SU-DHL-6 (cell line): ENCODE data around the gene RNASET2.

Experiments used
- H2AFZ ChIP-seq: fragments of 200-600 bp; sonication (generic); 2 replicates; pipeline ENCODE4 v1.6.1; 2014; ENCODE audit warnings: low read depth, mild to moderate bottlenecking, moderate library complexity, mixed read lengths, antibody characterized with exemption, low read length; ENCODE audit not compliant: severe bottlenecking
- H3F3A ChIP-seq: fragments of 200-600 bp; shearing (Covaris generic); 2 replicates; pipeline ENCODE4 v1.6.0; 2016; ENCODE audit warnings: antibody characterized with exemption, mild to moderate bottlenecking; ENCODE audit not compliant: insufficient read depth
- H3K27ac ChIP-seq: fragments of 200-600 bp; sonication (generic); 2 replicates; pipeline ENCODE4 v1.5.1; 2016; ENCODE audit warnings: low read depth, mild to moderate bottlenecking, low read length, moderate library complexity, mixed read lengths
- H3K27me3 ChIP-seq: fragments of 200-600 bp; sonication (generic), shearing (Covaris generic); 2 replicates; pipeline ENCODE4 v1.6.0; 2014; ENCODE audit warnings: mild to moderate bottlenecking, low read length
- H3K36me3 ChIP-seq: fragments of 200-600 bp; sonication (generic); 2 replicates; pipeline ENCODE4 v1.6.1; 2014; ENCODE audit warnings: mild to moderate bottlenecking, low read length, mixed read lengths
- H3K4me2 ChIP-seq: fragments of 300-600, 200-600 bp; shearing (Covaris generic), sonication (generic); 2 replicates; pipeline ENCODE4 v1.6.0; 2014; ENCODE audit warnings: low read length, low read depth, mild to moderate bottlenecking; ENCODE audit not compliant: poor library complexity, severe bottlenecking
- H3K4me3 ChIP-seq: fragments of 200-600 bp; sonication (generic); 2 replicates; pipeline ENCODE4 v1.5.1; 2014; ENCODE audit warnings: antibody characterized with exemption, low read length, mild to moderate bottlenecking, mixed read lengths; ENCODE audit not compliant: insufficient read depth, poor library complexity, severe bottlenecking
- H3K79me2 ChIP-seq: fragments of 200-600 bp; sonication (generic); 2 replicates; pipeline ENCODE4 v1.6.1; 2014; ENCODE audit warnings: mild to moderate bottlenecking, low read length, moderate library complexity; ENCODE audit not compliant: insufficient read depth
- H3K9ac ChIP-seq: fragments of 200-600 bp; sonication (generic); 2 replicates; pipeline ENCODE4 v1.7.0; 2014; ENCODE audit warnings: mild to moderate bottlenecking, low read length
- H3K9me2 ChIP-seq: fragments of 200-600 bp; sonication (generic); replicated peaks from 2 replicates; pipeline ENCODE4 v1.6.1; 2014; ENCODE audit warnings: low read length; ENCODE audit not compliant: insufficient read depth
- H3K9me3 ChIP-seq: fragments of 200-600 bp; sonication (generic); 2 replicates; pipeline ENCODE4 v1.6.1; 2014; ENCODE audit warnings: low read length, mixed read lengths; ENCODE audit not compliant: insufficient read depth
- H4K20me1 ChIP-seq: fragments of 200-600 bp; sonication (generic); 2 replicates; pipeline ENCODE4 v1.6.1; 2014; ENCODE audit warnings: low read depth, mild to moderate bottlenecking, antibody characterized with exemption, low read length, moderate library complexity, mixed read lengths
- EZH2phosphoT487 ChIP-seq: fragments of 200-600 bp; sonication (generic), shearing (Covaris generic); conservative IDR thresholded peaks from 2 replicates; pipeline ENCODE4 v1.6.1; 2018; ENCODE audit warnings: mild to moderate bottlenecking, antibody characterized with exemption, low read length, moderate library complexity, mixed read lengths
- TF ChIP-seq, protein P1 (sequence below): fragments of 200-600 bp; sonication (generic); IDR thresholded peaks from one replicate; pipeline ENCODE4 v1.5.1; 2017; ENCODE audit warnings: antibody characterized with exemption, mild to moderate bottlenecking, low read length, moderate library complexity; ENCODE audit not compliant: insufficient read depth, poor library complexity, severe bottlenecking

RNASET2 gene

GRCh38 chr6:166879594-166879993 lies 76.8 kb downstream of the RNASET2 start:
- H3K36me3 ChIP-seq: no peaks in the 10 kb centered on the region
- no peak overlapping the region for H3K4me3 ChIP-seq
- TF ChIP-seq, protein P1, sequence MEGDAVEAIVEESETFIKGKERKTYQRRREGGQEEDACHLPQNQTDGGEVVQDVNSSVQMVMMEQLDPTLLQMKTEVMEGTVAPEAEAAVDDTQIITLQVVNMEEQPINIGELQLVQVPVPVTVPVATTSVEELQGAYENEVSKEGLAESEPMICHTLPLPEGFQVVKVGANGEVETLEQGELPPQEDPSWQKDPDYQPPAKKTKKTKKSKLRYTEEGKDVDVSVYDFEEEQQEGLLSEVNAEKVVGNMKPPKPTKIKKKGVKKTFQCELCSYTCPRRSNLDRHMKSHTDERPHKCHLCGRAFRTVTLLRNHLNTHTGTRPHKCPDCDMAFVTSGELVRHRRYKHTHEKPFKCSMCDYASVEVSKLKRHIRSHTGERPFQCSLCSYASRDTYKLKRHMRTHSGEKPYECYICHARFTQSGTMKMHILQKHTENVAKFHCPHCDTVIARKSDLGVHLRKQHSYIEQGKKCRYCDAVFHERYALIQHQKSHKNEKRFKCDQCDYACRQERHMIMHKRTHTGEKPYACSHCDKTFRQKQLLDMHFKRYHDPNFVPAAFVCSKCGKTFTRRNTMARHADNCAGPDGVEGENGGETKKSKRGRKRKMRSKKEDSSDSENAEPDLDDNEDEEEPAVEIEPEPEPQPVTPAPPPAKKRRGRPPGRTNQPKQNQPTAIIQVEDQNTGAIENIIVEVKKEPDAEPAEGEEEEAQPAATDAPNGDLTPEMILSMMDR: no peak
- no peak for TF ChIP-seq EZH2phosphoT487
- H3K9me3 ChIP-seq: no peaks in the 10 kb centered on the region
- H3K9ac ChIP-seq: no peak overlapping the region
- no peaks in the 10 kb centered on the region for H3F3A ChIP-seq
- no peaks in the 10 kb centered on the region for H4K20me1 ChIP-seq
- H3K4me2 ChIP-seq: no peak overlapping the region
- no peaks in the 10 kb centered on the region for H3K9me2 ChIP-seq
- no peak overlapping the region for H3K27ac ChIP-seq
- H3K27me3 ChIP-seq: no peaks in the 10 kb centered on the region
- no peaks in the 10 kb centered on the region for H3K79me2 ChIP-seq
- H2AFZ ChIP-seq: no peak overlapping the region
